ENCODE data around the gene PPIL1. TPM values are rescaled to one million over a fixed set of nuclear protein-coding genes. Genes with fewer than 3 reads are reported as not detected.
A peak's percentile ranks its signal among the peaks of the same experiment; 100 is the strongest.

The PPIL1 gene
- total and polyA plus RNA-seq, 2 of the 13 experiments (the other 11 are each of a cell fraction or from before 2014, with no cell fraction given): 74.2 to 144 TPM

DNA sequence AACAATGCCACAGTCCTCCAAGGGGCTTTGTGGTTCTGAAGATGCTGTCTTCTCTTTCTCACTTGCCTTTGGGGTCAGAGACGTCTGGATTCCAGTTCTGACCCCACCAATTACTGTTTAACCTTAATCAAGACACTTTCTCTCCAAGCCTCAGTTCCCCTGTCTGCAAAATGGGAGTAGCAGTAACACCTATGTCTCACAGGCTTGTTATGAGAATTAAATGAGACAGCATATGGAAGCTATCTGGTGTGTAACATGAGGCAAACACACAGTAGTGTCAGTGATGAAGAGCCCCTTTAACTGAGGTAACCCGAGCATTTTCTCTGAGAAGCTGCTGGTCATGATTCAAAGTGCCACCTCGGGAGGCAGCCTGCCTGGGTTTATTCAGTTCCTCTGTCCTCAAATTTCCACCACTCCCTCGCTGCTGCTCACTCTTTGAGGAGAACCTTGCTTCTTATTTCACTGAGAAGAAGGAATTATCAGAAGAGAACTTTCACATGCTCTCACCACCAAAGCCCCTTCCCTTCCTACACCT is 11.7 kb downstream of the PPIL1 start:
- H3K27me3 ChIP-seq (ENCODE audit: control insufficient read depth in 1 of 2, insufficient read depth in 2 of 2, low read length in 2 of 2): no peaks in the 10 kb centered on the region
- FAIRE-seq: no peak
- no peaks in the 10 kb centered on the region for H3K9me3 ChIP-seq (ENCODE audit: low read length)
- WGBS (ENCODE audit: low lambda C conversion rate): 95% methylated on average over 4 of the region's 4 CpGs
- H2AFZ ChIP-seq (ENCODE audit: low read length): no peak overlapping the region
- ChIA-PET POLR2A (no interaction called here), CTCF (ENCODE audit: low intra/inter-chr PET ratio, low total read pairs) (no interaction called here)
- H3K4me3 ChIP-seq (replicated peaks in 1 of 3; ENCODE audit: insufficient read depth in 1 of 3, low read depth in 2 of 3, low read length in 3 of 3): no peak overlapping the region
- in situ Hi-C loops (cut with HindIII; ENCODE audit: extremely low pct_ligation_motif_present, low pct_unique_long_range_greater_than_20kb) (no loop called here), intact Hi-C loops (cut with micrococcal nuclease; ENCODE audit: unreplicated experiment) (no loop called here)
- no peak for DNase-seq (ENCODE audit: low spot score)
- peaks cover 11% of the 10 kb centered on the region for H3K4me1 ChIP-seq (ENCODE audit: insufficient read depth, low read length)
- no peak overlapping the region for H3K27ac ChIP-seq (ENCODE audit: extremely low read length, insufficient read depth, low read length)
- no peak overlapping the region for H3K9ac ChIP-seq (ENCODE audit: insufficient read depth, low read depth, low read length)
- peaks cover 64% of the 10 kb centered on the region for H3K79me2 ChIP-seq (ENCODE audit: insufficient read depth, low read length)
- BruUV-seq (replicated peaks): no TSS peak
- H4K20me1 ChIP-seq (ENCODE audit: insufficient read depth, low read length): no peaks in the 10 kb centered on the region
- ATAC-seq: no peak
- no peak for TF ChIP-seq ZSCAN25 (CRISPR knock-in tag; IDR thresholded peaks at IDR 0.05)
- TF ChIP-seq ZNF629 (CRISPR knock-in tag; conservative IDR thresholded peaks at IDR 0.05): peak; percentile 81
- H3K36me3 ChIP-seq (replicated peaks in 1 of 2; ENCODE audit: control insufficient read depth in 1 of 2, insufficient read depth in 2 of 2, low read length in 2 of 2): peaks cover 35 to 85% of the 10 kb centered on the region in 2 experiments
- H3K4me2 ChIP-seq (ENCODE audit: low read depth, low read length): no peak overlapping the region

DNA sequence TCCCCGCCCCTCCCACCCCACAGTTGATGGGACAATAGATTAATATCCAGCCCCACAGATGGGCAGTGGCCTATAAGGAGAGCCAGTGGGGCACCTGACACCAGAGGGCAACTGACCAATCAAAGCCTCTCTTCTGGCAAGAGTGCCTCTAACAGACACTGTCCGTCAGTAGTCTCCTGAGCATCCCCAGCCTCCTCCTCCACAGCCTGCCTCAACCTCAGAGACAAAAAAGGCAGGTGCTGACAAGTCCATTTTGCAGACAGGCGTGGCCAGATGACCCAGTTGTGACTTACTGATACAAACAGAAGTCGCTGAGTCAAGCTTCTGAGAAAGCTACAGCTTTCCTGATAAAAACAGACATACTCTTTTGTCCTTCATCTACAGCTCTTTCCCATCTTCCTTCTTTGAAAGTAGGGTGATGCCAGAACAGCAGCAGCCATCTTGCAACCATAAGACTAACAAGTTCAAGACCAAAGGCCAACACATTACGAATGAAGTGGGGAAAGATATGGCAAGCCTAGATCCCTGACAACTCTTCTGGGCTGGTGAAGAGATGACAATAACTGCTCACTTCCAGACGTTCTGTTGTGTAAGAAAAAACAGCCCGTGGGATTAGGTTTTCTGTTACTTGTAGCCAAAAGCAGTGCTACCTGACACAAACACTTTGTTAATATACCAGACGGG is 12.3 kb downstream of the PPIL1 start:
- 96% methylated on average over 8 of the region's 8 CpGs for WGBS (ENCODE audit: low lambda C conversion rate)
- in situ Hi-C loops (cut with HindIII; ENCODE audit: extremely low pct_ligation_motif_present, low pct_unique_long_range_greater_than_20kb): no loop called here
- Histone ChIP-seq H3K4me2 (ENCODE audit: low read depth, low read length) (no peak overlapping the region), H3K79me2 (ENCODE audit: insufficient read depth, low read length) (peaks cover 62% of the 10 kb centered on the region), H3K9me3 (ENCODE audit: low read length) (no peaks in the 10 kb centered on the region), H3K27ac (ENCODE audit: extremely low read length, insufficient read depth, low read length) (no peak overlapping the region), H3K27me3 (ENCODE audit: control insufficient read depth in 1 of 2, insufficient read depth in 2 of 2, low read length in 2 of 2) (no peaks in the 10 kb centered on the region), H3K4me3 (replicated peaks in 1 of 3; ENCODE audit: insufficient read depth in 1 of 3, low read depth in 2 of 3, low read length in 3 of 3) (no peak overlapping the region), H3K4me1 (ENCODE audit: insufficient read depth, low read length) (peaks cover 11% of the 10 kb centered on the region), H4K20me1 (ENCODE audit: insufficient read depth, low read length) (no peaks in the 10 kb centered on the region), H3K36me3 (replicated peaks in 1 of 2; ENCODE audit: control insufficient read depth in 1 of 2, insufficient read depth in 2 of 2, low read length in 2 of 2) (peaks cover 32 to 84% of the 10 kb centered on the region in 2 experiments), H2AFZ (ENCODE audit: low read length) (no peak overlapping the region), H3K9ac (ENCODE audit: insufficient read depth, low read depth, low read length) (no peak overlapping the region)
- BruUV-seq (replicated peaks): no TSS peak
- no peak for ATAC-seq
- FAIRE-seq: no peak
- CTCF ChIA-PET (ENCODE audit: low intra/inter-chr PET ratio, low total read pairs): no interaction called here
- intact Hi-C loops (cut with micrococcal nuclease; ENCODE audit: unreplicated experiment): no loop called here
- no peak for DNase-seq (ENCODE audit: low spot score)
- POLR2A ChIA-PET: no interaction called here
- TF ChIP-seq ZNF20 (CRISPR knock-in tag; IDR thresholded peaks at IDR 0.05) (no peak), MAFK (conservative IDR thresholded peaks at IDR 0.05 in 1 of 2, IDR thresholded peaks at IDR 0.05 in 1 of 2; ENCODE audit: low read length in 2 of 2) (0 out of 4 replicates have a peak, but pooled peaks of 1 of the 2 experiments have one; percentile 2)

Data from HepG2 (cell line).